Subcutaneous abdominal adipose tissue (tissue), 5 donors: ENCODE measurements around the gene ARHGEF10L.

Experiments
- H3K27ac ChIP-seq: one replicate; pipeline ENCODE4 v1.7.0; 2013; ENCODE audit warnings: low read depth, mild to moderate bottlenecking, inconsistent platforms, low read length, moderate library complexity
- H3K27me3 ChIP-seq, 5 donors: one replicate each; pipeline ENCODE4 v1.7.0; 2013; ENCODE audit warnings: low read length in 5 of 5, inconsistent platforms in 1 of 5; ENCODE audit not compliant: control insufficient read depth in 5 of 5, insufficient read depth in 4 of 5
- H3K36me3 ChIP-seq, 5 donors: one replicate each; pipeline ENCODE4 v1.7.0; 2013; ENCODE audit warnings: low read length in 5 of 5; ENCODE audit not compliant: control insufficient read depth in 5 of 5, insufficient read depth in 5 of 5
- H3K4me1 ChIP-seq, 5 donors: one replicate each; pipeline ENCODE4 v1.7.0; 2013; ENCODE audit warnings: low read length in 5 of 5, mild to moderate bottlenecking in 3 of 5, moderate library complexity in 1 of 5; ENCODE audit not compliant: control insufficient read depth in 5 of 5, insufficient read depth in 5 of 5
- H3K4me3 ChIP-seq, 5 donors: one replicate each; pipeline ENCODE4 v1.7.0; 2013; ENCODE audit warnings: low read length in 5 of 5, low read depth in 1 of 5
- H3K9ac ChIP-seq, 5 donors: one replicate each; pipeline ENCODE4 v1.7.0; 2013; ENCODE audit warnings: low read length in 5 of 5, mild to moderate bottlenecking in 4 of 5, moderate library complexity in 3 of 5
- H3K9me3 ChIP-seq, 5 donors: one replicate each; pipeline ENCODE4 v1.7.0; 2013; ENCODE audit warnings: low read length in 5 of 5; ENCODE audit not compliant: control insufficient read depth in 5 of 5
- donor health status: healthy.
- donor health status: healthy.
- donor health status: healthy.
- donor health status: healthy.
- donor health status: healthy.

The ARHGEF10L gene

DNA sequence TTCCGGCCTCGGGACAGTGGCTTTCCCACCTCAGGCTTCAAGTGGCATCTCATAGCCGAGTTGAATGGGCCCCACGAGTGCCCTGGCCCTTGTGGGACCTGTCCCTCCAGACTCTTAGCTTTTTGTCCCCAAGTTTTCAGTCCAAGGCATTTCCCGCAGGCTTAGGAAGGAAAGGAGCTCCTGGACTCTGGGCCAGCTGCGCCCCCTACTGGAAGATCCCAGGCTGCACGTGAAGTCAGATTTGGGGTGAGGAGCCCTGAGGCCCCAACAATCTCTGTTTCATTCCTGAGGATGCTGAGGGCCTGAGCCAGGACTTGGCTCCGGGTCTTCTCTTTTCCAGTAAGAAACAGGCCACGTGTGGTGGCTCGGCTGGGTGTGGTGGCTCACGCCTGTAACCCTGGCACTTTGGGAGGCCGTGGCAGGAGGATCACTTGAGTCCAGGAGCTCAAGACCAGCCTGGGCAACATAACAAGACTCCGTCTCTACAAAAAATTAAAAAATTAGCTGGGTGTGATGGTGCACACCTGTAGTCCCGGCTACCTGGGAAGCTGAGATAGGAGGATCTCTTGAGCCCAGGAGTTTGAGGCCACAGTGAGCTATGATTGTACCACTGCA lies 67.4 kb downstream of the ARHGEF10L start:
- Histone ChIP-seq H3K27me3 (no peaks in the 10 kb centered on the region), H3K4me1 (peaks cover 0 to 16% (median 12%) of the 10 kb centered on the region in 5 donors), H3K36me3 (peaks cover 4 to 47% (median 24%) of the 10 kb centered on the region in 5 donors), H3K9ac (no peak overlapping the region), H3K9me3 (no peaks in the 10 kb centered on the region), H3K27ac (no peak overlapping the region), H3K4me3 (no peak overlapping the region)

DNA sequence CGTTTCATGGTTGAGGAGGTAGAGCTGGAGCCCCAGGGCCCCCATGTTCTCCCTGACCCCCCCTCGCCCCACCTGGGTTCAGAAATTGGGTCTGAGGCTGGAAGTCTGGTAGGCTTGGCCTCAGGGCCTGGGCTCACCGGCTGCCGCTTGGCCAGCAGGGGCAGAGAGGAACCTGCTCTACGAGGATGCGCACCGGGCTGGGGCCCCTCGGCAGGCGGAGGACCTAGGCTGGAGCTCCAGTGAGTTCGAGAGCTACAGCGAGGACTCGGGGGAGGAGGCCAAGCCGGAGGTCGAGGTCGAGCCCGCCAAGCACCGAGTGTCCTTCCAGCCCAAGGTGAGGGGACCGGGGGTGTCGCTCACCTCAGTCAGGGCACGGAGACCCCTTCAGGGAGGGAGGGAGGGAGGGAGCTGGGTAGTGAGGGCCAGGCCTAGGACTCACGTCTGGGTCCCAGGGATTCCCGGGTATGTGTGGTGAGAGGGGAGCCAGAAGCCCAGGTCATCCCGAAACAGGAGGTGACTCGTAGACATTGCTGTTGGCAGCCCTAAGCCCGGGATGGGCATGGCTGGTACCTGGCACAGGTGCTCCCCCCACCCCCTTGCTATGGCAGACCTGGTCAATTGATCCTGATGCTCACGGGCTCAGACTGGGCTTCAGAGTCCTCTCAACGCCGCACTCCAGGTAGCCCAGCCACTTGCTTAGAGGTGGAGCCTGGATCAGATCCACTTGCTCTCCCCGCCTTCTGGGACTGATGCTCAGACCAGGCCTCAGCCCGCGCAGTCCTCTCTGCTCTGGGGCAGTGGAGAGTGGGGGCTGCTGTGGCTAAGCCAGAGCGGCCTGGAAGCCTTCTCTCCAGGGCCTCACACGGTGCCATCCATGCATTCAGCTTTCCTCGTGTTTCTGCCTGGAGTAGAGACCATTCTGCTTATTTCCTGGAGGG lies 68.4 kb downstream of the ARHGEF10L start:
- no peak overlapping the region for H3K27ac ChIP-seq

GRCh38 chr1:17609529-17609928 lies 70.0 kb downstream of the ARHGEF10L start:
- H3K9me3 ChIP-seq: no peaks in the 10 kb centered on the region
- H3K36me3 ChIP-seq: peaks cover 4 to 58% (median 25%) of the 10 kb centered on the region in 5 donors
- H3K4me3 ChIP-seq: no peak overlapping the region
- H3K27ac ChIP-seq: no peak overlapping the region
- H3K9ac ChIP-seq: no peak overlapping the region
- no peaks in the 10 kb centered on the region for H3K27me3 ChIP-seq
- peaks cover 0 to 26% (median 12%) of the 10 kb centered on the region in 5 donors for H3K4me1 ChIP-seq

More for the DNA sequence above, 68.4 kb downstream of the ARHGEF10L start:
- H3K9me3 ChIP-seq: no peaks in the 10 kb centered on the region
- H3K36me3 ChIP-seq: peaks cover 4 to 56% (median 26%) of the 10 kb centered on the region in 5 donors
- H3K9ac ChIP-seq: no peak overlapping the region
- no peaks in the 10 kb centered on the region for H3K27me3 ChIP-seq
- H3K4me1 ChIP-seq: peaks cover 0 to 16% (median 12%) of the 10 kb centered on the region in 5 donors
- no peak overlapping the region for H3K4me3 ChIP-seq

DNA sequence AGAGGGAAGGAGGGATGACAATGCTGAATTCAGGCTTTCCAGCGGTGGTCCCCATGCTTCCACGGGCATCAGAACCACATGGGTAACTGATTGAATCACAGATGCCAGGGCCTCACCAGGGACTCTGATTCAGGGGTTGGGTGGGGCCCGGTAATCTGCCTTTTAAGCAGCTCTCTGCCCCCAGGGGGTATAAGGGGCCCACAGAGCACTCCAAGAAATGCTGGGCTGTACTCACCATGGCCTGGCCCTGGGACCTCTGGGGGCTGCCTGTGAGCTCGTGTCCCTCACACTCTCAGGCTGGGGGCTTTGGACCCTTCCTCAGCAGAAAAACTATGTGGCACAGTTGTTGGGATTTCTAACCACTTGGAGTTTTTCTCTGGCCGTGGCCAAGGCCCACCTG lies 70.6 kb downstream of the ARHGEF10L start:
- H3K9ac ChIP-seq: no peak overlapping the region
- peaks cover 0 to 29% (median 12%) of the 10 kb centered on the region in 5 donors for H3K4me1 ChIP-seq
- no peaks in the 10 kb centered on the region for H3K27me3 ChIP-seq
- H3K36me3 ChIP-seq: peaks cover 4 to 52% (median 22%) of the 10 kb centered on the region in 5 donors
- H3K4me3 ChIP-seq: no peak overlapping the region
- no peaks in the 10 kb centered on the region for H3K9me3 ChIP-seq
- no peak overlapping the region for H3K27ac ChIP-seq

GRCh38 chr1:17610713-17611112 lies 71.2 kb downstream of the ARHGEF10L start:
- Histone ChIP-seq H3K36me3 (peaks cover 4 to 57% (median 25%) of the 10 kb centered on the region in 5 donors), H3K9me3 (no peaks in the 10 kb centered on the region), H3K4me3 (no peak overlapping the region), H3K27ac (no peak overlapping the region), H3K27me3 (peaks cover 0 to under 1% (median 0%) of the 10 kb centered on the region in 5 donors), H3K9ac (no peak overlapping the region), H3K4me1 (peaks cover 0 to 31% (median 16%) of the 10 kb centered on the region in 5 donors)

DNA sequence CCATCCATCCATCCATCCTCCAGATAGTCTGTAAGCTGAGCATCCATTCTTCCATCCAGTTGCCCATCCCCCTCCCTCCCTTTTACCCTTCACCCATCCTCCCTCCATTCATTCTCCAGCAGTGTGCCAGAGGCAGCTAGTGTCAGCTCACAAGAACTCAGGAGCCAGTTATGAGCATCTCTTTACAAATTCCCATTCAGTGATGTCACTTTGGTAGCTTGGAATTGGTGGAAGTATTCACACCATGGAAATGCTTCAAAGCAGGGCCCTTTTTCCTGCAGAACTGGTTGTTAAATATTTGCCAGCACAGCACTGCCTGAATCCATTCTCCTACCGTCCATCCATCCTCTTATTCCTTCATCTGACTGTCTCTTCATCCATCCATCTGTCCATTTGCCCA lies 72.5 kb downstream of the ARHGEF10L start:
- no peak overlapping the region for H3K9ac ChIP-seq
- H3K4me3 ChIP-seq: no peak overlapping the region
- H3K27me3 ChIP-seq: peaks cover 0 to 3% (median 0%) of the 10 kb centered on the region in 5 donors
- no peaks in the 10 kb centered on the region for H3K9me3 ChIP-seq
- peaks cover 0 to 32% (median 21%) of the 10 kb centered on the region in 5 donors for H3K4me1 ChIP-seq
- H3K27ac ChIP-seq: no peak overlapping the region
- peaks cover 4 to 70% (median 34%) of the 10 kb centered on the region in 5 donors for H3K36me3 ChIP-seq

- Histone ChIP-seq H3K36me3 (peaks cover 4 to 70% (median 37%) of the 10 kb centered on the region in 5 donors), H3K9ac (no peak overlapping the region), H3K27me3 (peaks cover 0 to 3% (median 0%) of the 10 kb centered on the region in 5 donors), H3K9me3 (no peaks in the 10 kb centered on the region), H3K4me1 (peaks cover 0 to 40% (median 25%) of the 10 kb centered on the region in 5 donors), H3K4me3 (no peak overlapping the region), H3K27ac (no peak overlapping the region)
Observed at GRCh38 chr1:17612831-17613230, 73.3 kb downstream of the ARHGEF10L start.

GRCh38 chr1:17614586-17614985 lies 75.1 kb downstream of the ARHGEF10L start:
- H3K36me3 ChIP-seq: peaks cover 4 to 70% (median 35%) of the 10 kb centered on the region in 5 donors
- H3K4me3 ChIP-seq: no peak overlapping the region
- H3K9ac ChIP-seq: no peak overlapping the region
- peaks cover 0 to 3% (median 0%) of the 10 kb centered on the region in 5 donors for H3K27me3 ChIP-seq
- H3K27ac ChIP-seq: no peak overlapping the region
- peaks cover 0 to 53% (median 26%) of the 10 kb centered on the region in 5 donors for H3K4me1 ChIP-seq
- H3K9me3 ChIP-seq: no peaks in the 10 kb centered on the region

DNA sequence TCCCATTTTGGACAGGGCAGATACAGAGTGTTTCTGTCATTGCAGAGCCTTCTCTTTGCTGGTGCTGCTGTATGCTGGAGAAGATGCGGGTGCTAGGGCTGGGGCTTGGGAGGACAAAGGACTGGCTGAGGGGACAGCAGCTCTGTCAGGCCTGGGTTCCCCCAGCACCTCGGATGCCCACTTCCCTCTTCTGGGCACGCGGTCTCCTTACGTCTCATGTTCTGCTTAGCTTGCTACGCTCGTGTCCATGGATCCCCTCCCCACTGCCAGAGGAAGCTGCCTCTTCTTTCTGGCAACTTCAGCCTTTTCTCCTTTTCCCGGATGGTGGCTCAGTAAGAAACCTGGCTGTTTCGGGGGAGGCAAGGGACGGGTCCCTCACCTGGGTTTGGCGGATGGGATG lies 75.7 kb downstream of the ARHGEF10L start:
- peaks cover 0 to 3% (median 0%) of the 10 kb centered on the region in 5 donors for H3K27me3 ChIP-seq
- H3K9me3 ChIP-seq: no peaks in the 10 kb centered on the region
- no peak overlapping the region for H3K9ac ChIP-seq
- no peak overlapping the region for H3K27ac ChIP-seq
- H3K4me3 ChIP-seq: no peak overlapping the region
- peaks cover 4 to 69% (median 36%) of the 10 kb centered on the region in 5 donors for H3K36me3 ChIP-seq
- H3K4me1 ChIP-seq: peaks cover 0 to 58% (median 27%) of the 10 kb centered on the region in 5 donors

DNA sequence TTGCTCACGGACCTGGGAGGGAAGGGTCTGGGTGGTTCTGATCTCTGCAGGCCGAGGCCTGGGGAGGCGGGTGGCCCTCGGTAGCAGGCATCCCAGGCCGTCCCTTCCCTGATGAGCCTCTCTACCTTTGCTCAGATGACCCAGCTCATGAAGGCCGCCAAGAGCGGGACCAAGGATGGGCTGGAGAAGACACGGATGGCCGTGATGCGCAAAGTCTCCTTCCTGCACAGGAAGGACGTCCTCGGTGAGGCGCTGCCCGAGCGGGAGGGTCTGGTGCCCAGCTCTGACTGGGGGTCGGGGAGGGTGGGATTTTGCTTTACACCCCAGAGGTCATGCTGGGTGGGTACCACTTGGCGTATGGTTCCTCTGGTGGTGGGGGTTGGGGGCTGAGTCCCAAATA lies 76.5 kb downstream of the ARHGEF10L start:
- Histone ChIP-seq H3K9ac (no peak overlapping the region), H3K4me1 (peaks cover 0 to 64% (median 31%) of the 10 kb centered on the region in 5 donors), H3K36me3 (peaks cover 4 to 74% (median 31%) of the 10 kb centered on the region in 5 donors), H3K4me3 (no peak overlapping the region), H3K9me3 (no peaks in the 10 kb centered on the region), H3K27ac (no peak overlapping the region), H3K27me3 (peaks cover 0 to 3% (median 0%) of the 10 kb centered on the region in 5 donors)
